NCI-H2196 treated with DMSO at 0.1 percent for 48 hours (cell line): ENCODE data around the gene ARF6.
"Not testable (repeated sequence)": the region's sequence is repeated elsewhere in the genome, so short reads cannot be mapped to it uniquely, and the experiment has no call there.

Source experiments
- DNase-seq: peaks from one replicate; lab custom pipeline; 2025; ENCODE audit not compliant: unreplicated experiment; lab: John Stamatoyannopoulos, UW

ARF6 gene

GRCh38 chr14:49902679-49903246, 9.9 kb downstream of the ARF6 start:
- DNase-seq: not testable (repeated sequence)

- DNase-seq: no peak
Observed at GRCh38 chr14:49904270-49904669, 11.4 kb downstream of the ARF6 start.

GRCh38 chr14:49905989-49906388, 13.1 kb downstream of the ARF6 start:
- DNase-seq: no peak

GRCh38 chr14:49907186-49907585, 14.3 kb downstream of the ARF6 start:
- DNase-seq: no peak

- DNase-seq: no peak
Observed at GRCh38 chr14:49908433-49908782, 15.5 kb downstream of the ARF6 start.

- DNase-seq: no peak
Observed at GRCh38 chr14:49909016-49909415, 16.1 kb downstream of the ARF6 start.

- DNase-seq: no peak
Observed at GRCh38 chr14:49915085-49915484, 22.2 kb downstream of the ARF6 start.

- DNase-seq: no peak
Observed at GRCh38 chr14:49918706-49919105, 25.8 kb downstream of the ARF6 start.

- DNase-seq: no peak
Observed at GRCh38 chr14:49919825-49920659, 27.2 kb downstream of the ARF6 start.

- no peak for DNase-seq
Observed at GRCh38 chr14:49920935-49921334, 28.1 kb downstream of the ARF6 start.

GRCh38 chr14:49921401-49921800, 28.5 kb downstream of the ARF6 start:
- no peak for DNase-seq

GRCh38 chr14:49923442-49923841, 30.6 kb downstream of the ARF6 start:
- no peak for DNase-seq

- no peak for DNase-seq
Observed at GRCh38 chr14:49923881-49924280, 31.0 kb downstream of the ARF6 start.

- no peak for DNase-seq
Observed at GRCh38 chr14:49924852-49925251, 32.0 kb downstream of the ARF6 start.

- no peak for DNase-seq
Observed at GRCh38 chr14:49926803-49927202, 33.9 kb downstream of the ARF6 start.

- DNase-seq: no peak
Observed at GRCh38 chr14:49928015-49928414, 35.1 kb downstream of the ARF6 start.

GRCh38 chr14:49930720-49931119, 37.8 kb downstream of the ARF6 start:
- no peak for DNase-seq

- DNase-seq: no peak
Observed at GRCh38 chr14:49931523-49931922, 38.6 kb downstream of the ARF6 start.

GRCh38 chr14:49933128-49933527, 40.2 kb downstream of the ARF6 start:
- no peak for DNase-seq

- DNase-seq: no peak
Observed at GRCh38 chr14:49933704-49934103, 40.8 kb downstream of the ARF6 start.

GRCh38 chr14:49934646-49935045, 41.8 kb downstream of the ARF6 start:
- no peak for DNase-seq

GRCh38 chr14:49935526-49935925, 42.6 kb downstream of the ARF6 start:
- no peak for DNase-seq

- DNase-seq: not testable (repeated sequence)
Observed at GRCh38 chr14:49936246-49936645, 43.4 kb downstream of the ARF6 start.
